ENCODE results near the gene MLYCD. TPM values are rescaled to one million over a fixed set of nuclear protein-coding genes. Genes with fewer than 3 reads are reported as not detected.

The MLYCD gene
- polyA plus RNA-seq, 1 donor from 2014 or later: 1.7 TPM

DNA sequence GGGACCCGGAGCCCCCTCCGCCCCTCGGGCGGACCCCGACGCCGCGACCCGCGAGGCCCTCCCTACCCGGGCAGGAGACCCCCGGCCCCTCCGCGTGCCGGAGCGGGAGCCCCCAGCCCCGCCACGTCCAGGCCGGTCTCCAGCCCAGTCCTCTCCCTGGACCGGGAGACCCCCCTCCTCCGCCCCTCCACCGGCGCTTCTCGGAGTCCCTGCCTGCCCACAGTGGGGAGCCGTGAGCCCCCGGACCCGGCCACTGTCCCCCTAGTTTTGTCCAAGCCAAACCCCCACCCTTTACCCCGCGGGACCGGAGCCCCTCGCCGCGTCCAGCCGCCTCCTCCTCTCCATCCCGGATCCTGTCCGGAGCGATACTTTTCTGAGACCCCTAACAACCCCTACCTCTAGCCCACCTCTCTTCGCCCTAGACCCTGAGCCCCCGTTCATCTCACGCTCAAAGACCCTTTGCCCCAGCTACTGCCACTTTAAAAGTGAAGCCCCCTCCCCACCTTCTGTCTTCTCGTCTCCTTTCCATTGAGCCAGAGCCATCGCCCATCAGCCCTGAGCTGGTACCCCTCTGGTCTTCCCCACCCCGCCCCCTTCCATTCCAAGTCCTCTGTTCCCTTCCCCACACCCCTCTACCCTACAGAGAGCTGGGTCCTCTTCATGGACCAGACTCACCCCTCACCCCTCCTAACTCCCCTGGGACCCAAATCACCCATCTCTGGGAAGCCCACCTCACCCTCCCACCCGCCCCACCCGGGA lies 70.2 kb downstream of the MLYCD start:
- H3K4me1 Mint-ChIP-seq: peaks cover 0 to 2% (median 0%) of the 10 kb centered on the region in 3 donors
- no peaks in the 10 kb centered on the region for H3K36me3 Mint-ChIP-seq
- H3K4me3 Mint-ChIP-seq: no peak overlapping the region
- no peak overlapping the region for H3K27ac Mint-ChIP-seq
- H3K9me3 Mint-ChIP-seq: no peaks in the 10 kb centered on the region
- H3K27me3 Mint-ChIP-seq: peaks cover 9% of the 10 kb centered on the region

DNA sequence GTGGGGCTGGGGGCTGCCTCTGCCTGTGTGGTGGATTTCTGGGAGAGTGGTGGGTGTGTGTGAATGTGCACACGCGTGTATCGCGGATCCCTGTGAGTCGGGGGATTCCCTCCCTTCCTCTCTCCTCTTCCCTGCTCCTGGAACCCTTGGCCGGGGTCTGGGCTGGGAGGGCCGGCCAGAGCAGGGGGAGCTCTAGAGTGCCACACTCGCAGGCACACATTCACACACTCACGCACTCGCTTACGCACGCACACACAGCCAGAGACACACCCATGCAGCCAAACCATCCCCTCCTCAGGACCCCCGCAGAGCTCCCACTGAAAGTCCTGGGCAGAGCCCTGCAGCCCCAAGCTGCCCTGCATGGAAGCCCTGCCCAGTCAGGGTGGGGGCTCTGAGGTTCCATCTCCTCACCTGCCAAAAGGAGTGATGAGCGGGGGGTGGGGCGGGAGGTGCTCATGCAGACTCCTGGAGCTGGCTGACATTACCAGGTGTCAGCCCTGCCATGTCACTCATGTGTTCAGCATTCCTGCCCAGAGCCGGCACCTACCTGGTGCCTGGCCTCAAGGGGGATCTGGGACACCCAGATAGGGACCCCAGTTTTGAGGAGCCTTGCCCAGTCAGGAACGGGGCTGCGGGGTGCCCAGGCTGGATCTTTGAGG lies 71.0 kb downstream of the MLYCD start:
- Mint-ChIP-seq H3K4me1 (peaks cover 0 to 2% (median 0%) of the 10 kb centered on the region in 3 donors), H3K4me3 (peak overlapping the region in 1 of 4 donors; percentile 88), H3K27ac (no peak overlapping the region), H3K9me3 (no peaks in the 10 kb centered on the region), H3K27me3 (peaks cover 9% of the 10 kb centered on the region), H3K36me3 (no peaks in the 10 kb centered on the region)

DNA sequence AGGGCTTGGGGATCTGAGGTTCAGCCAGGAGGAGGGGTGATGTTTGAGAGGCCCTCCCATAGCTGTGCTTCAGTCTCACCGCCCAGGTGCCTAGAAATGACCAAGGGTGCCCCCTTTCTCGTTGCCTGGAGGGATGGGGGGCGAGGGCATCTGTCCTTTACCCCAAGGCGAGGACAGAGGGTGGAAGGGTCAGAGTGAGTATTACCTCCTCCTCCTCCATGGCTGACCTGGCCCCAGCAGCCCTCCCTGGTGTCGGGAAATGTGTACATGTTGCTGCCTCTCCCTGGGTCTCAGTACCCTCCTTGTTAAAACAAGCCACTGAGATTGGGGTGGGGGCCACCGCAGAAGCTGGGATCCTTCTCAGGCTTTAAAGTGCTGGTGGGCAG lies 71.5 kb downstream of the MLYCD start:
- H3K27me3 Mint-ChIP-seq: peaks cover 9% of the 10 kb centered on the region
- no peaks in the 10 kb centered on the region for H3K36me3 Mint-ChIP-seq
- no peak overlapping the region for H3K27ac Mint-ChIP-seq
- H3K4me3 Mint-ChIP-seq: no peak overlapping the region
- no peaks in the 10 kb centered on the region for H3K9me3 Mint-ChIP-seq
- H3K4me1 Mint-ChIP-seq: peaks cover 0 to 2% (median 0%) of the 10 kb centered on the region in 3 donors

DNA sequence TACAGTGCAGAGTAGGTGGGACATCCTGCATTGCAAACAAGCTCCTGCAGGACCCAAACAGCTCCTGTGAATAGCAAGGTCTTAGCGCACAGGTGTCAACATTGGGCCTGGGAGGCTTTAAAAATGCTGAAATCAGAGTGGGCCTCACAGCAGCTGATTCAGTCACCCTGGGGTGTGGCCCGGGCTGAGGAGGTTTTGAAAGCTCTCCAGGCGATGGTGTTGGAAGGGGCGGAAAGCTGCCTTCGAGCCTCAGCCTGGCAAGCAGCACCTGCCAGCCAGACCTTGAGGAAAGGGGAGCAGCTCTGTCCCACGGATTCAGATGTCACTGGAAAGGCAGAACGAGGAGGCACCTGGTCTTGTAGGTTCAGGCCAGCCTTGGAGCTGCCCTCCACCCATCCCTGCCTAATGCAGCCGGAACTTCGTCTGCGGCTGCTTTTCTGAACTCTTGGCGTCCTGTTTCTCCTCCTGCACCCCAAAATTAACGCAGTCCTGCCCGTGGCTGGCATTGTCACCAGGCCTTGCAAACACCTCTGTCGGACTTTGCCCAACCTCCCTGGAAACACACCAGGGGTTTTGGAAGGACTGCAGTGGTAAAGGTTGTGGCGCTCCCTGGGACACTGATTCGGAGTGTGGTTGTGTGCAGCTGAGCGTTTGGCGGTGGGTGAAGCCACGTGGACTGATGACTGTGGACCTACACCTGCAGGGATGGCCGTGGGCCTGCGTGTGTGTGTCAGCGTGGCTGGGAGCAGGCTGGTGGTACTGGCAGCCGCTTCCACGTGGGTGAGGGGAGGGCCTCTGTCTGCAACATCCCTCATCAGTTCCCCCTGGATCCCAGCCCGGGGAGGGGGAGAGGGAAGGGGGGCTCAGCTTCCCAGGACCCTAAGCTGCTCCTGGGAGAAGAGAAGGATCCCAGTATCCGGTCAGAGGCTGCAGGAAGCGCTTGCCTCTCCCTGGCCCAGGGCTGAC lies 72.5 kb downstream of the MLYCD start:
- H3K27ac Mint-ChIP-seq: no peak overlapping the region
- peaks cover 0 to 2% (median 0%) of the 10 kb centered on the region in 3 donors for H3K4me1 Mint-ChIP-seq
- H3K4me3 Mint-ChIP-seq: no peak overlapping the region
- H3K27me3 Mint-ChIP-seq: peaks cover 9% of the 10 kb centered on the region
- no peaks in the 10 kb centered on the region for H3K36me3 Mint-ChIP-seq
- no peaks in the 10 kb centered on the region for H3K9me3 Mint-ChIP-seq

DNA sequence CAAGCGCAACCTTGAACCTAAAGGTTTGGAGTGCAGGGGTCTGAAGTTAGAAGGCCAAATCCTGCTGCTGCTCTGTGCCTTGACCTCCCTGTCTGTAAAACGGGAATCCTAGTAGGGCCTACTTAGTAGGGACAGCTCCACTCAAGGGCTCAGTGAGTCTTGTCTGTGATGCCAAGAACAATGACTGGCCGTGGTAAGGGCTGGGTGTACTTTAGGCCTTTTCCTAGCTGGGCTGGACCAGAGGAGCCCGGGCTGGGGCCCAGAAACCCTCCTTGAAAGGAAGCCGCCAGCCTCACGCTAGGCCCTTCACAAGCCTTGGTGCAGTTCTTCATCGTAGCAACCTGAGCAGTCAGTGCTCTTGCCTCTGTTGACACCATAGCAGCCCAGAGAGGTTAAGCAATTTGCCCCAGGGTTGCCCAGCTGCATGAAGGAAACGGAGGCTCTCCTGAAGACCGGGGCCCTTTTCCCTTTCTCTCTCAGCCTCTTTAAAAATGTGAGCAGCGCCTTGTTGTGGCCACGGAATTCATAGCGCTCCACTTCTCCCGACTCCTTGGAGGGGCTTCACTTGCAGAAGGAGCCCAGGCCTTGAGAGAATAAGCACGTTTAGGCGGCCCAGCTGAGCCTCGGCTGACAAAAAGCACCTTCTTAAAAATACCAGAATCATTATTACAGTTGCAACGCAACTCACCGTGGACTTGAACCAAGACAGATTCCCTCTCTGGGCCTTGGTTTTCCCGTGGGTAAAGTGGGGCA lies 73.5 kb downstream of the MLYCD start:
- peaks cover 6% of the 10 kb centered on the region for H3K27me3 Mint-ChIP-seq

DNA sequence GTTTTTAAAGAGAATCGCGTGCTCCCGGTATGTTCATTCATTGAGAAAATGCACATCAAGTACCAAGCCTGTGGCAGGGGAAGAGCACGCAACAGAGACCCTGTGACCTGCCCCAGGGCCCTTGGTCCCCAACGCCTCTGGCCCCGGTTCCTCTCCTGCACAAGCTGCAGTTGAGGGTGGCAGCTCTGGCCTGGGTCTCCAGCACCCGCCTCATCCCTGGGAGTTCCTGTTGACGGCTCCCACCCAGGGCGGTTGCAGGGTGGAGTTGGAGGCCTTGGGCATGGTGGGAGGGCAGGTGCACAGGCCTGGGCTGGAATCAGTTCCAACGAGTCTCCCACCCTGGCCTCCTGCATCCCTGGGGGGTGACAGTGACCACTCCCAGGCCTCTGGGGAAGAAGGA lies 74.2 kb downstream of the MLYCD start:
- no peak overlapping the region for H3K4me3 Mint-ChIP-seq
- no peaks in the 10 kb centered on the region for H3K36me3 Mint-ChIP-seq
- H3K9me3 Mint-ChIP-seq: peaks cover 2 to 3% (median 2%) of the 10 kb centered on the region in 3 donors
- H3K4me1 Mint-ChIP-seq: no peaks in the 10 kb centered on the region
- H3K27me3 Mint-ChIP-seq: peaks cover 5% of the 10 kb centered on the region
- no peak overlapping the region for H3K27ac Mint-ChIP-seq

More for the DNA sequence above, 73.5 kb downstream of the MLYCD start:
- no peaks in the 10 kb centered on the region for H3K36me3 Mint-ChIP-seq
- H3K4me1 Mint-ChIP-seq: peaks cover 0 to 2% (median 0%) of the 10 kb centered on the region in 3 donors
- H3K4me3 Mint-ChIP-seq: no peak overlapping the region
- no peaks in the 10 kb centered on the region for H3K9me3 Mint-ChIP-seq
- no peak overlapping the region for H3K27ac Mint-ChIP-seq

DNA sequence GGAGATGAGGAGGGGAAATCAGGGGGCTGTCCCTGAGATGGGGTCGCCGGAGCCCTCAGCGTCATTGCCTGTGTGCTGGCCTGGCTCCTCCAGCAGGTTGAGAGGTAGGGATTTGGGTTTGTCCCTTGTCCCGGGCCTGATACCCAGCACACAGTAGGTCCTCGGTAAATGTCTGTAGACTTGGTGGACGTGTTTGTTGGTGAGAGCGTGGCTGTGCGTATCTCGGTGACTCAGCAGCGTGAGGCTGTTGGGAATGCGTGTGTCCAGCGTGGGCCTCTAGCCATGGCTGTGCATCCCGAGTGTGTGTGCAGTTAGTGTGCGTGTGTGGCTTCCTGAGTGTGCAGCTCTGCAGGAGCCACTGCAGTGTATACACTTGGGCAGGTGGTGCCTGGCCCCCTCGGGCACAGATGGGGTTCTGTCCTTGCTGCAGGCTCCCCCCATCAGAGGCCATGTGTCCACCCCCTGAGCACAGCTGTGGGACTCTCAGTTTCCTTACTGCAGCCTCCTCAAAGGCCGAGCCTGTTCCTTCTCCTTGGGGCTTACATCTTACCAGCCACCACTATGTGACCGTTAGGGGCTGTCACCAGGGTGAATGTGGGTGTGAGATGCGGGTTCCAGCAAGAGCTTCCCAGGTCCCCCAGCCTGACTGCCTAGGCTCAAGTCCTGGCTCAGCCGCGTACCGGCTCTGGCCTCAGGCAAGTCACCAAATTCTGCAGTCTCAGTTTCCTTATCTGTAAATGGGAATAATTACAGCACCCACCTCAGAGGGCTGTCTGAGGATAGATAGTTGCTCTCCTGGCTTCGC lies 74.9 kb downstream of the MLYCD start:
- H3K4me1 Mint-ChIP-seq: no peaks in the 10 kb centered on the region
- H3K27me3 Mint-ChIP-seq: peaks cover 7% of the 10 kb centered on the region
- peaks cover 2 to 10% (median 5%) of the 10 kb centered on the region in 3 donors for H3K9me3 Mint-ChIP-seq
- peak overlapping the region in 1 of 4 donors; percentile 39 for H3K4me3 Mint-ChIP-seq
- no peaks in the 10 kb centered on the region for H3K36me3 Mint-ChIP-seq
- no peak overlapping the region for H3K27ac Mint-ChIP-seq

DNA sequence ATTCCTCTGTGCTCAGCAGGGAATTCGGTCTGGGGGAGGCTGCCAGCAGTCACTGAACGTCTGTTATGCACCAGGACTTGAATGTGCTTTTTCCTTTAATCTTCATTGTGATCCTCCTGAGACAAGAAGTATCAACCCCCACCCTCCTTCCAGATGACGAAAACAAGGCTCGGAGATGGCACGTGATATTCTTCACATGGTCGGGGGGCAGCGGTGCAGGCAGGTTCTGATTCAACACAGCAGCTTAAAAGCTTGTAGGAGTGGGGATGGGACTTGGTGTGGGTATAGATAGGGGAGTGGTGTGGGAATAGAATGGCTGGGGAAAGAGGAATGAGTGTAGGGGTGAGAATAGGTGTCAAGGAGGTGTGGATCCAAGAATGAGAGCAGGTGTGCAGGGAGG lies 75.6 kb downstream of the MLYCD start:
- Mint-ChIP-seq H3K27ac (no peak overlapping the region), H3K4me3 (no peak overlapping the region), H3K36me3 (no peaks in the 10 kb centered on the region), H3K4me1 (no peaks in the 10 kb centered on the region), H3K27me3 (peaks cover 7% of the 10 kb centered on the region), H3K9me3 (peaks cover 2 to 14% (median 10%) of the 10 kb centered on the region in 3 donors)

DNA sequence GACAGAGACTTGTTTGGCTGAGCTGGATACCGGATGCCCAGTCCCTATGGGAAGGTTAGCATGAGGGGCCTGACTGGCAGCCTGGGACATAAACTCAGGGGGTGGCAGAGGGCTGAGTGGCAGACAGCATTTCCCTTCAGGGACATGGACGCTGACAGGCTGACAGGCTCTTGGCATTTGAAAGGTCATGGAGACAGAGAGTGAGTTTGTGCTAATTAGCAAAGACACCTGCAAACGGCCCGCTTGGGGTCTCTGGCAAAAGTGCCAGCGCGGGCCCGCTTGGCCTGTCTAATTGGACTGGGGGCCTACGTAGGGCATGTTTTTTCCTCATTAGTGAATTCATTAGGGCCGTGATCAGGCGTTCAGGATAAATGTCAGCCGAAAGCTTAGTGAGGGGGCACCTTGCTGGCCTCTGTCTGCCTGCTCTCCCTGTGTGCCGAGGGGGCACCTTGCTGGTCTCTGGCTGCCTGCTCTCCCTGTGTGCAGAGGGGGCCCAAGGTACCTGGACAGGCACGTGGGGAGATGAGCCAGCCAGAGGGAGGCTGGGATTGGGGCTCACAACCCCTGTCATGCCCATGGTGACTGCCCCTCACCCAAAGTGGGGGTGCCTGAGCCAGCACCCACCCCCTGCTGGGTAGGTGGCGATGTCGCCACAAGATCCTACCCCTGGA lies 76.8 kb downstream of the MLYCD start:
- H3K9me3 Mint-ChIP-seq: peaks cover 2 to 14% (median 11%) of the 10 kb centered on the region in 3 donors
- H3K4me3 Mint-ChIP-seq: no peak overlapping the region
- no peak overlapping the region for H3K27ac Mint-ChIP-seq
- no peaks in the 10 kb centered on the region for H3K4me1 Mint-ChIP-seq
- peaks cover 7% of the 10 kb centered on the region for H3K27me3 Mint-ChIP-seq
- no peaks in the 10 kb centered on the region for H3K36me3 Mint-ChIP-seq

Other genes with a start within 250 kb of the MLYCD start
- gene HSBP1, start 91.1 kb upstream of the MLYCD start, polyA plus RNA-seq: 41.4 TPM
- 0.46 TPM for gene OSGIN1, start 54.1 kb downstream of the MLYCD start, polyA plus RNA-seq
- gene NECAB2, start 69.1 kb downstream of the MLYCD start, polyA plus RNA-seq: not detected
- not detected for gene SLC38A8, start 143.7 kb downstream of the MLYCD start, polyA plus RNA-seq
- gene MBTPS1, start 217.8 kb downstream of the MLYCD start, polyA plus RNA-seq: 52.2 TPM
- 12.3 TPM for gene HSDL1, start 246.1 kb downstream of the MLYCD start, polyA plus RNA-seq
- gene DNAAF1, start 246.2 kb downstream of the MLYCD start, polyA plus RNA-seq: not detected